ENCODE measurements around the gene CAPZB. TPM values are rescaled to one million over a fixed set of nuclear protein-coding genes. Genes with fewer than 3 reads are reported as not detected.

The CAPZB gene
- total and polyA plus RNA-seq, 12 donors = 99.7 to 386 (median 164) TPM

GRCh38 chr1:19532519-19532918, 47.2 kb upstream of the CAPZB start:
- Histone ChIP-seq H3K36me3 (replicated peaks in 1 of 2) (no peaks in the 10 kb centered on the region), H3K4me1 (replicated peaks in 1 of 2) (no peaks in the 10 kb centered on the region), H3K9me3 (replicated peaks in 1 of 3) (no peaks in the 10 kb centered on the region), H3K27me3 (no peaks in the 10 kb centered on the region), H3K4me3 (no peak overlapping the region), H3K27ac (no peak overlapping the region)
- WGBS, 4 donors = 91 to 98% (median 97%) methylated on average over 4 of the region's 4 CpGs
- DNase-seq = no peak
- intact Hi-C loops (cut with DNase I) = no loop called here
- TF ChIP-seq POLR2A (IDR thresholded peaks at IDR 0.05) = no peak
- no peak for TF ChIP-seq CTCF (IDR thresholded peaks at IDR 0.05)

GRCh38 chr1:19529664-19530063, 44.3 kb upstream of the CAPZB start:
- H3K27ac ChIP-seq = peak overlapping the region in 1 of 5 donors; percentile 47
- no peaks in the 10 kb centered on the region for H3K9me3 ChIP-seq (replicated peaks in 1 of 3)
- no peaks in the 10 kb centered on the region for H3K36me3 ChIP-seq (replicated peaks in 1 of 2)
- H3K4me1 ChIP-seq (replicated peaks in 1 of 2) = peaks cover 0 to 5% of the 10 kb centered on the region in 2 donors
- TF ChIP-seq POLR2A (IDR thresholded peaks at IDR 0.05) (no peak), CTCF (IDR thresholded peaks at IDR 0.05) (no peak)
- intact Hi-C loops (cut with DNase I) = no loop called here
- no peak for DNase-seq
- 63 to 78% (median 76%) methylated on average over 7 of the region's 7 CpGs for WGBS, 4 donors
- H3K27me3 ChIP-seq = no peaks in the 10 kb centered on the region
- no peak overlapping the region for H3K4me3 ChIP-seq

- Histone ChIP-seq H3K4me1 (replicated peaks in 1 of 2) (peaks cover 0 to 5% of the 10 kb centered on the region in 2 donors), H3K36me3 (replicated peaks in 1 of 2) (no peaks in the 10 kb centered on the region), H3K9me3 (replicated peaks in 1 of 3) (no peaks in the 10 kb centered on the region), H3K4me3 (no peak overlapping the region), H3K27ac (no peak overlapping the region), H3K27me3 (no peaks in the 10 kb centered on the region)
- TF ChIP-seq CTCF (IDR thresholded peaks at IDR 0.05) (no peak), POLR2A (IDR thresholded peaks at IDR 0.05) (no peak)
- no peak for DNase-seq
- WGBS, 4 donors = 78 to 79% (median 78%) methylated on average over 2 of the region's 2 CpGs
- intact Hi-C loops (cut with DNase I) = no loop called here
Observed at GRCh38 chr1:19528438-19528837, 43.1 kb upstream of the CAPZB start.

GRCh38 chr1:19525607-19526545, 40.5 kb upstream of the CAPZB start:
- Histone ChIP-seq H3K4me1 (replicated peaks in 1 of 2) (peaks cover 0 to 5% of the 10 kb centered on the region in 2 donors), H3K36me3 (replicated peaks in 1 of 2) (no peaks in the 10 kb centered on the region), H3K4me3 (no peak overlapping the region), H3K27me3 (no peaks in the 10 kb centered on the region), H3K27ac (peak overlapping the region in 1 of 5 donors; percentile 10), H3K9me3 (replicated peaks in 1 of 3) (no peaks in the 10 kb centered on the region)
- TF ChIP-seq POLR2A (IDR thresholded peaks at IDR 0.05) = no peak
- TF ChIP-seq CTCF (IDR thresholded peaks at IDR 0.05) = no peak
- 74 to 82% (median 81%) methylated on average over 8 of the region's 8 CpGs for WGBS, 4 donors
- intact Hi-C loops (cut with DNase I) = no loop called here
- peak in 2 of 7 donors; percentile 30 to 36 for DNase-seq

Data from adrenal gland (tissue), 12 donors.